SK-N-SH treated with all-trans-retinoic acid at 6 μM for 48 hours (cell line): ENCODE data around the gene GDAP1L1.
"Not testable (repeated sequence)": the region's sequence is repeated elsewhere in the genome, so short reads cannot be mapped to it uniquely, and the experiment has no call there.

ENCODE experiments used
- ATAC-seq: fragments of 200-7000 bp; cut with Tn5 transposase; 3 replicates; pipeline ENCODE4 v1.9.1; 2020; ENCODE audit warnings: mild to moderate bottlenecking, moderate library complexity
- ARNTL ChIP-seq: fragments of 450-650 bp; formaldehyde crosslinking; IDR thresholded peaks from 2 replicates; pipeline ENCODE4 v1.5.0; 2020; ENCODE audit warnings: low read depth, mild to moderate bottlenecking, moderate library complexity, borderline replicate concordance
- BACH2 ChIP-seq: fragments of 250-450 bp; sonication (Bioruptor Pico); IDR thresholded peaks from 2 replicates; pipeline ENCODE4 v1.9.0; 2021; ENCODE audit warnings: mild to moderate bottlenecking, borderline replicate concordance
- CSDC2 ChIP-seq: fragments of 250-450 bp; sonication (Bioruptor Pico); IDR thresholded peaks from 2 replicates; pipeline ENCODE4 v1.5.0; 2020; ENCODE audit warnings: mild to moderate bottlenecking, moderate library complexity
- ESRRG ChIP-seq: fragments of 250-450 bp; sonication (Bioruptor Pico); IDR thresholded peaks from 2 replicates; pipeline ENCODE4 v1.6.1; 2021; ENCODE audit warnings: mild to moderate bottlenecking
- OSR1 ChIP-seq: fragments of 250-450 bp; sonication (Bioruptor Pico); IDR thresholded peaks from 2 replicates; pipeline ENCODE4 v1.8.0; 2022; ENCODE audit warnings: moderate library complexity, mild to moderate bottlenecking, inconsistent platforms
- POU6F1 ChIP-seq: fragments of 250-450 bp; sonication (Bioruptor Pico); IDR thresholded peaks from 2 replicates; pipeline ENCODE4 v1.8.0; 2021; ENCODE audit warnings: low read depth, mild to moderate bottlenecking, moderate library complexity, borderline replicate concordance
- PPARA ChIP-seq: fragments of 250-450 bp; sonication (Bioruptor Pico); IDR thresholded peaks from 2 replicates; pipeline ENCODE4 v1.5.0; 2020; ENCODE audit warnings: mild to moderate bottlenecking, borderline replicate concordance
- TCF4 ChIP-seq: fragments of 250-450 bp; sonication (Bioruptor Pico); IDR thresholded peaks from 2 replicates; pipeline ENCODE4 v1.8.0; 2021; ENCODE audit warnings: mild to moderate bottlenecking, moderate library complexity, borderline replicate concordance
- TOX ChIP-seq: fragments of 250-450 bp; sonication (Bioruptor Pico); IDR thresholded peaks from 2 replicates; pipeline ENCODE4 v1.8.0; 2021; ENCODE audit warnings: mild to moderate bottlenecking, moderate library complexity, borderline replicate concordance
- TSHZ2 ChIP-seq: fragments of 250-450 bp; sonication (Bioruptor Pico); IDR thresholded peaks from 2 replicates; pipeline ENCODE4 v1.5.0; 2020; ENCODE audit warnings: mild to moderate bottlenecking, moderate library complexity
- ZC3H10 ChIP-seq: fragments of 250-450 bp; sonication (Bioruptor Pico); IDR thresholded peaks from 2 replicates; pipeline ENCODE4 v1.5.1; 2021; ENCODE audit warnings: mild to moderate bottlenecking, moderate library complexity
- ZFP30 ChIP-seq: fragments of 450-650 bp; formaldehyde crosslinking; IDR thresholded peaks from 2 replicates; pipeline ENCODE4 v1.5.0; 2022; ENCODE audit warnings: mild to moderate bottlenecking, moderate library complexity
- ZNF565 ChIP-seq: fragments of 450-650 bp; formaldehyde crosslinking; conservative IDR thresholded peaks from 2 replicates; pipeline ENCODE4 v1.5.0; 2020; ENCODE audit warnings: low read depth, mild to moderate bottlenecking, moderate library complexity
- ZNF8 ChIP-seq: fragments of 450-650 bp; formaldehyde crosslinking; IDR thresholded peaks from 2 replicates; pipeline ENCODE4 v1.5.0; 2020; ENCODE audit warnings: mild to moderate bottlenecking, moderate library complexity
- TF ChIP-seq, protein P1 (sequence below): fragments of 250-450 bp; sonication (Bioruptor Pico); IDR thresholded peaks from 2 replicates; pipeline ENCODE4 v1.5.1; 2021; ENCODE audit warnings: mild to moderate bottlenecking, moderate library complexity
- TF ChIP-seq, protein P2 (sequence below): fragments of 250-450 bp; sonication (Bioruptor Pico); IDR thresholded peaks from 2 replicates; pipeline ENCODE4 v1.5.1; 2020; ENCODE audit warnings: low read depth, mild to moderate bottlenecking, moderate library complexity
- TF ChIP-seq, protein P3 (sequence below): fragments of 250-450 bp; sonication (Bioruptor Pico); IDR thresholded peaks from 2 replicates; pipeline ENCODE4 v1.8.0; 2020; ENCODE audit warnings: mild to moderate bottlenecking, moderate library complexity, borderline replicate concordance

Gene GDAP1L1

DNA sequence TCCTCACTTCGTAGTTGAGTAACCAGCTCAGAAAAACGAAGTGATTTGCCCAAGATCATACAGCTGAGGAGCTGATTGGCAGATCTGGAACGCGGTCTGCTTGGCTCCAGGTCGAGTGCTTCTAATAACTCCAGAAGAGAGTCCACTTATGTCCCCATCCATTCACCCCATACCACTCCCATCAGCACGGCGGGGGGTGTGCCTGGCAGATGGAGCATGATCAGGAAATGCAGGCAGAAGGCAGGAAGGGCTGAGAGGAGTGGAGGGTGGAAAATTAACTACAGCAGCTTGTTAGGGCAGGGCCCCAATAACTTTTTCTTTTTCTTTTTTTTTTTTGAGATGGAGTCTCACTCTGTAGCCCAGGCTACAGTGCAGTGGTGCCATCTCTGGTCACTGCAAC lies 48.9 kb downstream of the GDAP1L1 start:
- no peak for ATAC-seq
- TF ChIP-seq ESRRG (CRISPR knock-in tag) (no peak), BACH2 (no peak), CSDC2 (no peak), ZNF565 (CRISPR knock-in tag) (no peak), ZNF8 (CRISPR knock-in tag) (no peak), POU6F1 (CRISPR knock-in tag) (no peak), TSHZ2 (no peak), TCF4 (no peak), ZFP30 (CRISPR knock-in tag) (no peak), TOX (CRISPR knock-in tag) (no peak)
- TF ChIP-seq, protein P1, sequence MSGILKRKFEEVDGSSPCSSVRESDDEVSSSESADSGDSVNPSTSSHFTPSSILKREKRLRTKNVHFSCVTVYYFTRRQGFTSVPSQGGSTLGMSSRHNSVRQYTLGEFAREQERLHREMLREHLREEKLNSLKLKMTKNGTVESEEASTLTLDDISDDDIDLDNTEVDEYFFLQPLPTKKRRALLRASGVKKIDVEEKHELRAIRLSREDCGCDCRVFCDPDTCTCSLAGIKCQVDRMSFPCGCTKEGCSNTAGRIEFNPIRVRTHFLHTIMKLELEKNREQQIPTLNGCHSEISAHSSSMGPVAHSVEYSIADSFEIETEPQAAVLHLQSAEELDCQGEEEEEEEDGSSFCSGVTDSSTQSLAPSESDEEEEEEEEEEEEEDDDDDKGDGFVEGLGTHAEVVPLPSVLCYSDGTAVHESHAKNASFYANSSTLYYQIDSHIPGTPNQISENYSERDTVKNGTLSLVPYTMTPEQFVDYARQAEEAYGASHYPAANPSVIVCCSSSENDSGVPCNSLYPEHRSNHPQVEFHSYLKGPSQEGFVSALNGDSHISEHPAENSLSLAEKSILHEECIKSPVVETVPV, result no peak
- TF ChIP-seq, protein P2, sequence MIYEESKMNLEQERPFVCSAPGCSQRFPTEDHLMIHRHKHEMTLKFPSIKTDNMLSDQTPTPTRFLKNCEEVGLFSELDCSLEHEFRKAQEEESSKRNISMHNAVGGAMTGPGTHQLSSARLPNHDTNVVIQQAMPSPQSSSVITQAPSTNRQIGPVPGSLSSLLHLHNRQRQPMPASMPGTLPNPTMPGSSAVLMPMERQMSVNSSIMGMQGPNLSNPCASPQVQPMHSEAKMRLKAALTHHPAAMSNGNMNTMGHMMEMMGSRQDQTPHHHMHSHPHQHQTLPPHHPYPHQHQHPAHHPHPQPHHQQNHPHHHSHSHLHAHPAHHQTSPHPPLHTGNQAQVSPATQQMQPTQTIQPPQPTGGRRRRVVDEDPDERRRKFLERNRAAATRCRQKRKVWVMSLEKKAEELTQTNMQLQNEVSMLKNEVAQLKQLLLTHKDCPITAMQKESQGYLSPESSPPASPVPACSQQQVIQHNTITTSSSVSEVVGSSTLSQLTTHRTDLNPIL (CRISPR knock-in tag), result no peak
- TF ChIP-seq, protein P3, sequence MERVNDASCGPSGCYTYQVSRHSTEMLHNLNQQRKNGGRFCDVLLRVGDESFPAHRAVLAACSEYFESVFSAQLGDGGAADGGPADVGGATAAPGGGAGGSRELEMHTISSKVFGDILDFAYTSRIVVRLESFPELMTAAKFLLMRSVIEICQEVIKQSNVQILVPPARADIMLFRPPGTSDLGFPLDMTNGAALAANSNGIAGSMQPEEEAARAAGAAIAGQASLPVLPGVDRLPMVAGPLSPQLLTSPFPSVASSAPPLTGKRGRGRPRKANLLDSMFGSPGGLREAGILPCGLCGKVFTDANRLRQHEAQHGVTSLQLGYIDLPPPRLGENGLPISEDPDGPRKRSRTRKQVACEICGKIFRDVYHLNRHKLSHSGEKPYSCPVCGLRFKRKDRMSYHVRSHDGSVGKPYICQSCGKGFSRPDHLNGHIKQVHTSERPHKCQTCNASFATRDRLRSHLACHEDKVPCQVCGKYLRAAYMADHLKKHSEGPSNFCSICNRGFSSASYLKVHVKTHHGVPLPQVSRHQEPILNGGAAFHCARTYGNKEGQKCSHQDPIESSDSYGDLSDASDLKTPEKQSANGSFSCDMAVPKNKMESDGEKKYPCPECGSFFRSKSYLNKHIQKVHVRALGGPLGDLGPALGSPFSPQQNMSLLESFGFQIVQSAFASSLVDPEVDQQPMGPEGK, result no peak

GRCh38 chr20:44297721-44298120 lies 50.6 kb downstream of the GDAP1L1 start:
- TF ChIP-seq OSR1 (CRISPR knock-in tag) (no peak), ESRRG (CRISPR knock-in tag) (no peak), ZNF565 (CRISPR knock-in tag) (no peak), ARNTL (no peak), TOX (CRISPR knock-in tag) (no peak), ZC3H10 (CRISPR knock-in tag) (no peak), ZFP30 (CRISPR knock-in tag) (no peak)
- TF ChIP-seq, protein P3, result no peak
- ATAC-seq, result no peak

- ATAC-seq, result not testable (repeated sequence)
Observed at GRCh38 chr20:44299011-44299535, 52.0 kb downstream of the GDAP1L1 start.

DNA sequence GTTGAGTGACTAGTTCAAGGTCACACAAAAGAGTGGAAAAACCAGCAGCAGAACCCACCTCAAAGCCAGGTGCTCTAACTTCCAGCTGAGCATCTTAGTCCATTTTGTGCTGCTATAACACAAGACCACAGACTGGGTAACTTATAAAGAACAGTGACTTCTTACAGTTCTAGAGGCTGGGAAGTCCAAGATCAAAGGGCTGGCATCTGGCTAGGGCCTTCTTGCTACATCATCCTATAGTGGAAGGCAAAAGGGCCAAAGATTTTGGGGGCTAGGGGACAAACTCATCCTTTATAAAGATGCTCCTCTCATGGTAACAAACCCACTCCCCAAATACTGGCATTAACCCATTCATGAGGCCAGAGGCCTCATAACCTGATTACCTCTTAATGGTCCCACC lies 54.2 kb downstream of the GDAP1L1 start:
- TF ChIP-seq PPARA (CRISPR knock-in tag) (no peak), ZC3H10 (CRISPR knock-in tag) (no peak), OSR1 (CRISPR knock-in tag) (no peak)
- no peak for ATAC-seq
